Neuronal stem cell (in vitro differentiated cells): ENCODE measurements around the gene TUBA3D.
"Not testable (repeated sequence)": the region's sequence is repeated elsewhere in the genome, so short reads cannot be mapped to it uniquely, and the experiment has no call there.

Experiments used
- DNase-seq: peaks from one replicate; pipeline ENCODE4 v3.0.0-alpha.2; 2013; ENCODE audit warnings: low spot score
- H2AFZ ChIP-seq: one replicate; pipeline ENCODE4 v1.6.1; 2013; ENCODE audit warnings: mild to moderate bottlenecking, low read length, inconsistent platforms
- H2AK5ac ChIP-seq: 2 replicates; pipeline ENCODE4 v1.6.1; 2013; ENCODE audit warnings: low read depth, mild to moderate bottlenecking, inconsistent platforms, low read length, moderate library complexity, mixed read lengths
- H2BK120ac ChIP-seq: 2 replicates; pipeline ENCODE4 v1.6.1; 2013; ENCODE audit warnings: low read depth, mild to moderate bottlenecking, inconsistent platforms, low read length, moderate library complexity, mixed read lengths
- H2BK12ac ChIP-seq: one replicate; pipeline ENCODE4 v1.6.1; 2013; ENCODE audit warnings: low read length, inconsistent platforms
- H2BK15ac ChIP-seq: 2 replicates; pipeline ENCODE4 v1.6.1; 2013; ENCODE audit warnings: mild to moderate bottlenecking, low read length, inconsistent platforms, mixed read lengths
- H2BK5ac ChIP-seq: one replicate; pipeline ENCODE4 v1.6.1; 2013; ENCODE audit warnings: inconsistent platforms, mild to moderate bottlenecking, low read length, moderate library complexity
- H3K14ac ChIP-seq: one replicate; pipeline ENCODE4 v1.6.1; 2013; ENCODE audit warnings: low read length, inconsistent platforms
- H3K18ac ChIP-seq: 2 replicates; pipeline ENCODE4 v1.6.1; 2013; ENCODE audit warnings: low read length, inconsistent platforms
- H3K23ac ChIP-seq: 2 replicates; pipeline ENCODE4 v1.6.1; 2013; ENCODE audit warnings: low read depth, mild to moderate bottlenecking, mixed read lengths, low read length, inconsistent platforms; ENCODE audit not compliant: poor library complexity
- H3K27ac ChIP-seq: replicated peaks from 3 replicates; pipeline ENCODE4 v1.5.1; 2013; ENCODE audit warnings: low read length, inconsistent platforms
- H3K27me3 ChIP-seq, 3 experiments: 2 replicates each; pipeline ENCODE4 v1.6.1; 2013; ENCODE audit warnings: low read length in 3 of 3, mild to moderate bottlenecking in 2 of 3, inconsistent platforms in 1 of 3, low read depth in 1 of 3, mixed read lengths in 1 of 3, moderate library complexity in 1 of 3; ENCODE audit not compliant: control insufficient read depth in 3 of 3, insufficient read depth in 3 of 3
- H3K36me3 ChIP-seq, 2 donors: replicated peaks in 1 of 2; 2 replicates each; pipeline ENCODE4 v1.6.1; 2013; ENCODE audit warnings: low read length in 2 of 2; ENCODE audit not compliant: control insufficient read depth in 2 of 2, insufficient read depth in 2 of 2
- H3K4ac ChIP-seq: 2 replicates; pipeline ENCODE4 v1.6.1; 2013; ENCODE audit warnings: inconsistent platforms, mild to moderate bottlenecking, low read length, moderate library complexity
- H3K4me1 ChIP-seq, 2 donors: 1 replicate in 1 of 2; 2 replicates in 1 of 2; pipeline ENCODE4 v1.6.1; 2013; ENCODE audit warnings: low read length in 2 of 2, low read depth in 1 of 2; ENCODE audit not compliant: control insufficient read depth in 2 of 2, insufficient read depth in 1 of 2
- H3K4me2 ChIP-seq: one replicate; pipeline ENCODE4 v1.6.1; 2013; ENCODE audit warnings: mild to moderate bottlenecking, low read length, inconsistent platforms; ENCODE audit not compliant: insufficient read depth, poor library complexity, severe bottlenecking
- H3K4me3 ChIP-seq, 2 donors: 2 replicates each; pipeline ENCODE4 v1.5.1; 2013; ENCODE audit warnings: low read length in 2 of 2, mild to moderate bottlenecking in 2 of 2, inconsistent platforms in 1 of 2, moderate library complexity in 1 of 2
- H3K79me1 ChIP-seq: one replicate; pipeline ENCODE4 v1.6.1; 2013; ENCODE audit warnings: low read depth, mild to moderate bottlenecking, inconsistent platforms, low read length, moderate library complexity
- H3K9ac ChIP-seq: one replicate; pipeline ENCODE4 v1.6.1; 2013; ENCODE audit warnings: mild to moderate bottlenecking, low read depth, low read length, inconsistent platforms; ENCODE audit not compliant: poor library complexity
- H3K9me3 ChIP-seq, 2 donors: replicated peaks in 1 of 2; 2 replicates each; pipeline versions ENCODE3 to v1.6.1; 2013; ENCODE audit warnings: low read length in 2 of 2, mild to moderate bottlenecking in 2 of 2, inconsistent platforms in 1 of 2, low read depth in 1 of 2, mixed read lengths in 1 of 2, moderate library complexity in 1 of 2; ENCODE audit not compliant: control insufficient read depth in 2 of 2, insufficient read depth in 1 of 2
- H4K8ac ChIP-seq: one replicate; pipeline ENCODE4 v1.6.1; 2013; ENCODE audit warnings: low read depth, mild to moderate bottlenecking, inconsistent platforms, low read length, moderate library complexity
- H4K91ac ChIP-seq: one replicate; pipeline ENCODE4 v1.6.1; 2013; ENCODE audit warnings: low read length, low read depth, mild to moderate bottlenecking, inconsistent platforms; ENCODE audit not compliant: poor library complexity
- WGBS, 2 donors: extraction: QIAGEN DNeasy Blood & Tissue Kit; methylation state at CpG; one replicate each; pipeline ENCODE4 v1.1.7; 2013; ENCODE audit warnings: missing lambda C conversion rate in 2 of 2, mixed read lengths in 1 of 2; ENCODE audit not compliant: insufficient read length in 2 of 2, insufficient replicate concordance in 1 of 2; ENCODE audit errors: extremely low coverage in 2 of 2; 5-methylcytosine and 5-hydroxymethylcytosine counted together

The TUBA3D gene

DNA sequence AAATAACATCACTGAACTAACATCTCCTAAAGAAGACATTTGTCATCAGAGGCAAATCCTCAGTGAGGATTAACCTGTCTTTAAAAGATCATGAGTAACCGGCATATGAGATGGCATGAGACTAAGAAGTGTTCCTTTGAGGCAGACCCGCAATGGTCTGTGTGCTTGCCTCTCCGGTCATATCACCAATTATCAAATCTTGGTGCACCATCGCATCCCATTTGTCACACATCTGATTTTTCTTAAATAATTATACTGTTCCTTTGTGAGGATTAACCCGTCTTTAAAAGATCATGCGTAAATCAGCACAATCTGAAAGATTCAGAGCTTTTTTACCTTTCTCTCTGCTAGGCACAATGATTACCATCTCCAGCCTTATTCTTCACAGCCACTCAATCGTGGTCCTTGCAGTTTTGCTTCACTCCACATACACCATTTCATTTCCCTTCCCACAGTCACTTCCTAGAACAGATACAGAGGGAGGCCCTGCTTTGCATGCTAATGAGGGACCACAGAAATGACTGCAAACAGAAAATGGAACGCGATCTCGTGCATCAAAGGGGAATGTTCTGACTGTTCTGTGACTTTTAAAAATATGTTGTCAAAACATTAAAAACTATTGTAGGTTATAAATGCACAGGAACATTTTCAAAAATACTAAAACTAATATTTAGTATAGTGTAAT is 24.5 kb upstream of the TUBA3D start:
- not testable (repeated sequence) for H3K27me3 ChIP-seq, H3K14ac ChIP-seq, H3K4ac ChIP-seq, H3K9me3 ChIP-seq, H2BK15ac ChIP-seq, H2BK12ac ChIP-seq, H3K27ac ChIP-seq, H4K8ac ChIP-seq, H3K18ac ChIP-seq, H2BK120ac ChIP-seq, H3K4me1 ChIP-seq, H3K23ac ChIP-seq, H2AK5ac ChIP-seq, H3K9ac ChIP-seq, DNase-seq, H3K36me3 ChIP-seq, H3K4me2 ChIP-seq, H2BK5ac ChIP-seq, H3K79me1 ChIP-seq, H4K91ac ChIP-seq, H3K4me3 ChIP-seq
- WGBS, 2 donors = no CpG with 5 or more reads among the region's 10 CpGs
- peak overlapping the region; percentile 66 for H2AFZ ChIP-seq

- H3K27ac ChIP-seq, H2BK5ac ChIP-seq, H3K9ac ChIP-seq, H4K8ac ChIP-seq, H3K9me3 ChIP-seq, H3K36me3 ChIP-seq, H3K4me3 ChIP-seq, H2AK5ac ChIP-seq, H3K79me1 ChIP-seq, H3K4me1 ChIP-seq, H3K4me2 ChIP-seq, H2AFZ ChIP-seq, DNase-seq, H3K4ac ChIP-seq, H2BK120ac ChIP-seq, H3K14ac ChIP-seq, H3K18ac ChIP-seq, H2BK15ac ChIP-seq, H4K91ac ChIP-seq, H3K27me3 ChIP-seq, H3K23ac ChIP-seq, H2BK12ac ChIP-seq: not testable (repeated sequence)
- no CpG with 5 or more reads among the region's 2 CpGs for WGBS, 2 donors
Observed at GRCh38 chr2:131454914-131455313, 21.0 kb upstream of the TUBA3D start.

DNA sequence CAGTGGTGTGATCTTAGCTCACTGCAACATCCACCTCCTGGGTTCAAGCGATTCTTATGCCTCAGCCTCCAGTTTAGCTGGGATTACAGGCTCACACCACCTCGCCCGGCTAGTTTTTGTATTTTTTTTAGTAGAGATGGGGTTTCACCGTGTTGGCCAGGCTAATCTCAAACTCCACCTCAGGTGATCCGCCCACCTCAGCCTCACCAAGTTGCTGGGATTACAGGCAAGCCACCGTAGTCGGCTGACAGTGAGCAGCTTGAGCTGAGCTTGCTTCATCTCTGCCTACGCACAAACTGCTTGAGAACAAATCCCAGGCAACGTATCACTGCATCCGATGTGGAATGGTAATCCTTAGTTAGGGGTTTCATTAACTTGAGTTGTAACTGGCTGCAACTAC is 8.2 kb upstream of the TUBA3D start:
- not testable (repeated sequence) for H3K4me1 ChIP-seq, H2BK120ac ChIP-seq, H2BK12ac ChIP-seq, H3K4me3 ChIP-seq, H3K9ac ChIP-seq, H3K9me3 ChIP-seq, H3K27ac ChIP-seq, H2AFZ ChIP-seq, H3K4ac ChIP-seq, H3K4me2 ChIP-seq, H2AK5ac ChIP-seq, H3K18ac ChIP-seq, H3K79me1 ChIP-seq, H3K14ac ChIP-seq, DNase-seq, H3K36me3 ChIP-seq, H4K91ac ChIP-seq, H2BK5ac ChIP-seq, H3K23ac ChIP-seq, H3K27me3 ChIP-seq, H2BK15ac ChIP-seq, H4K8ac ChIP-seq
- no CpG with 5 or more reads among the region's 10 CpGs for WGBS, 2 donors

- H2BK12ac ChIP-seq, H3K4me2 ChIP-seq, H2BK120ac ChIP-seq, H4K8ac ChIP-seq, H3K18ac ChIP-seq, H3K4ac ChIP-seq, H2AK5ac ChIP-seq, H3K27ac ChIP-seq, H2BK15ac ChIP-seq, H3K79me1 ChIP-seq, H3K4me1 ChIP-seq, DNase-seq, H3K9ac ChIP-seq, H2AFZ ChIP-seq, H3K36me3 ChIP-seq, H3K4me3 ChIP-seq, H2BK5ac ChIP-seq, H3K14ac ChIP-seq, H4K91ac ChIP-seq, H3K23ac ChIP-seq, H3K27me3 ChIP-seq, H3K9me3 ChIP-seq: not testable (repeated sequence)
- WGBS, 2 donors = no CpG with 5 or more reads among the region's 3 CpGs
Observed at GRCh38 chr2:131470944-131471343, 5.0 kb upstream of the TUBA3D start.
